ENCODE results near the gene RALGAPA2.

RALGAPA2 gene

DNA sequence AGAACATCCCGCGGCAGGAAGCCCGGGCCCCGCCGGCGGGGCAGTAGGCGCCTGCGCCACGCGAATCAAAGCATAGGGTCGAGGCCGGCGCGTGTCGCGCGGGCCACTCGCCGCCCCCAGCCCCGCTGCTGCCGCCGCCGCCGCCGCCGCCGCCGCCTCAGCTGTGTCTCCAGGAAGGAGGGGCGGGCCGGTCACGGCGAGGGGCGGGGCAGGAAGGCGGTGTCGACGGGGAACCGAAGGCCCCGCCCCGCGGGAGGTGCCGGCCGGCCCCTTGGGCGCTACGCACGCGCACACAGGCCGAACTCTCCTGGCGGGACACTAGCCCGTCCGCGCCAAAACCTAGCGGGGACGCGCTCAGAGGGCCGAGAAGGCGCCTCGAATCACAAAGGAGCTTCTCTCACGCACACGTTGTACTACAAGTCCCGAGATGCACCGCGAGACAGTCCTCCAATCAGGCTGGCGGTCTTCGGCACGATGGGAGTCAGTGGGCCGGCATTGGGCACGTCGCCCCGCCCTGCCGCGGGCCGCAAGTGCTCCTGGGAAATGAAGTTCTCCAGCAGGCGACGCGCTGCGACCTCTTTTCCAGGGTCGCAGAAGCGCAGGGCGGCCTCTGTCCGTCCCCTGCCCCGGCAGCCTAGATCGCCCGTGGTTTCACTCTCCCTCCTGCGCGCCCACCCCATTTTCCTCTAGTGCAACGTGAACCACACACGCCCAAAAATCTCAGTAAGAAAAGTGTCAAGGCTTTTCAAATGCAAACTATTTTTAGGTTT is at the start of gene RALGAPA2:
Gene RALGAPA2 (minus strand): TSS at position 171 of the 770 bp plus-strand sequence. CDS start 164 bp downstream, at position 7.
- DNase-seq (ENCODE audit: low read depth, low spot score) = peak; percentile 92
- H3K27ac ChIP-seq (ENCODE audit: low read length) = no peak within 1 kb of the TSS
- no peaks in the 10 kb centered on the region for H3K27me3 ChIP-seq (ENCODE audit: control insufficient read depth, insufficient read depth, low read length)
- no peaks in the 10 kb centered on the region for H3K4me1 ChIP-seq (ENCODE audit: control insufficient read depth, insufficient read depth, low read length)
- no peaks in the 10 kb centered on the region for H3K36me3 ChIP-seq (ENCODE audit: control insufficient read depth, insufficient read depth, low read length)
- no CpG with 5 or more reads among the region's 87 CpGs for WGBS (ENCODE audit: insufficient coverage, insufficient read length)
- H3K9me3 ChIP-seq (ENCODE audit: control insufficient read depth, insufficient read depth, low read length) = no peaks in the 10 kb centered on the region
- peak within 1 kb of the TSS; percentile 88 for H3K4me3 ChIP-seq (ENCODE audit: low read length)

DNA sequence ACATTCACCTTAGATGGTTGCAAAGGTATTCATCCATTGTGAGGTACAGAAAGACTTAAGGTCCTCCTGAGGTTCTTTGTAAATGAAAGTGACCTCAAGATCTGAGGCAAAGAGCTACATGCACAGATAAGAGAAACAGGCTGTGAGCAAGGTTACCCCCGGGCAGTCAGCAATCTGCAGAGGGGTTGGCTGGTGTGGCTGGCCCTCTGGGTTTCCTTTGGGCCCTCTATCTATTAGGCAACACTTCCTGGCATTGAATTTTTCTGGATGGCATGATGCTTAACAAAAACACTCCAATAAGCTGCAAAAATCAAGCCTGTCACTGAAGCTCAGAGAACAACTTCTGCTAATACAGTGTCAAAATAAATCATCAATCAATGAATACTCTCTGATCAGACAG is 48.9 kb upstream of the RALGAPA2 start:
- Histone ChIP-seq H3K27me3 (ENCODE audit: control insufficient read depth, insufficient read depth, low read length) (no peaks in the 10 kb centered on the region), H3K4me3 (ENCODE audit: low read length) (no peak overlapping the region), H3K27ac (ENCODE audit: low read length) (no peak overlapping the region), H3K9me3 (ENCODE audit: control insufficient read depth, insufficient read depth, low read length) (no peaks in the 10 kb centered on the region), H3K4me1 (ENCODE audit: control insufficient read depth, insufficient read depth, low read length) (no peaks in the 10 kb centered on the region), H3K36me3 (ENCODE audit: control insufficient read depth, insufficient read depth, low read length) (no peaks in the 10 kb centered on the region)
- DNase-seq (ENCODE audit: low read depth, low spot score) = no peak
- no CpG with 5 or more reads among the region's 1 CpG for WGBS (ENCODE audit: insufficient coverage, insufficient read length)

DNA sequence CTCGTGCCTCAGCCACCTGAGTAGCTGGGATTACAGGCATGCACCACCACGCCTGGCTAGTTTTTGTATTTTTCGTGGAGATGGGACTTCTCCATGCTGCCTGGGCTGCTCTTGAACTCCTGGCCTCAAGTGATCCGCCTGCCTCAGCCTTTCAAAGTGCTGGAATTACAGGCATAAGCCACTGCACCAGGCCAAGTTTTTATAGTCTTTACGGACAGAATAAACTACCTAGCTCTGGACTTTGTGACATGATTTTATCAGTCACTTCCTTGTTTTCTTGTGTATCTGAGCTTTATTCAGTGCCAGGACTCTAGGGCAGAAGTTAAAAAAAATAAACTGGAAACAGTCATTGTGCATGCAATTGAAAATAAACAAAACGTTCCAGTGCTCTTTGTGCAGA is 46.7 kb upstream of the RALGAPA2 start:
- H3K36me3 ChIP-seq (ENCODE audit: control insufficient read depth, insufficient read depth, low read length) = no peaks in the 10 kb centered on the region

DNA sequence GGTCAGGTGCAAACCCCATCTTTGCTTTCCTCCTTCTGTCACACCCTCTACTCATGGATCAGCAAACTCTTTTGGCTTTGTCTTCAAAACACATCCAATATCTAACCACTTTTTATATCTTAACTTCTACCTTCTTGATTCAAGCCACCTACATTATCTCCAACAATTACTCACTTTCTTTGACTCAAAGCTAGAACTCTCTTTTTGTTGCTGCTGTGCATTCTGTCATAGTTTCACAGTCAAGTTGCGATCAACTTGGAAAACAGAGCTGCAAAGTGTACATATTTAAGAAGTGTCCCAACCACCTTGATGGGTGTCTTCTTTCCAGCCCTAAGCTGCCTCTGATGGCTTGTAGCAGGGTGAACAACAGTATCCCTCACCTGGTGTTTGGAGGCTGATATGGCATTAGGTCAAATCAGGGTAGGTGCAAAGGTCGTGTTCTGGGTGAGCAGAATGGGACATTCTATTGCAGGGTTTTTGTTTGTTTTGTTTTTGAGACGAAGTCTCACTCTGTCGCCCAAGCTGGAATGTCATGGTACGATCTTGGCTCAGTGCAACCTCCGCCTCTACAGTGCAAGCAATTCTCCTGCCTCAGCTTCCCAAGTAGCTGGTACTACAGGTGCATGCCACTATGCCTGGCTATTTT is 43.4 kb upstream of the RALGAPA2 start:
- DNase-seq (ENCODE audit: low read depth, low spot score) = no peak
- no peaks in the 10 kb centered on the region for H3K27me3 ChIP-seq (ENCODE audit: control insufficient read depth, insufficient read depth, low read length)
- no peak overlapping the region for H3K4me3 ChIP-seq (ENCODE audit: low read length)
- no peaks in the 10 kb centered on the region for H3K9me3 ChIP-seq (ENCODE audit: control insufficient read depth, insufficient read depth, low read length)
- WGBS (ENCODE audit: insufficient coverage, insufficient read length) = no CpG with 5 or more reads among the region's 6 CpGs
- H3K27ac ChIP-seq (ENCODE audit: low read length) = no peak overlapping the region
- no peaks in the 10 kb centered on the region for H3K4me1 ChIP-seq (ENCODE audit: control insufficient read depth, insufficient read depth, low read length)
- no peaks in the 10 kb centered on the region for H3K36me3 ChIP-seq (ENCODE audit: control insufficient read depth, insufficient read depth, low read length)

More for the DNA sequence above, 46.7 kb upstream of the RALGAPA2 start:
- no peaks in the 10 kb centered on the region for H3K4me1 ChIP-seq (ENCODE audit: control insufficient read depth, insufficient read depth, low read length)
- no peaks in the 10 kb centered on the region for H3K9me3 ChIP-seq (ENCODE audit: control insufficient read depth, insufficient read depth, low read length)
- WGBS (ENCODE audit: insufficient coverage, insufficient read length) = no CpG with 5 or more reads among the region's 6 CpGs
- no peak overlapping the region for H3K27ac ChIP-seq (ENCODE audit: low read length)
- no peak overlapping the region for H3K4me3 ChIP-seq (ENCODE audit: low read length)
- DNase-seq (ENCODE audit: low read depth, low spot score) = no peak
- H3K27me3 ChIP-seq (ENCODE audit: control insufficient read depth, insufficient read depth, low read length) = no peaks in the 10 kb centered on the region

DNA sequence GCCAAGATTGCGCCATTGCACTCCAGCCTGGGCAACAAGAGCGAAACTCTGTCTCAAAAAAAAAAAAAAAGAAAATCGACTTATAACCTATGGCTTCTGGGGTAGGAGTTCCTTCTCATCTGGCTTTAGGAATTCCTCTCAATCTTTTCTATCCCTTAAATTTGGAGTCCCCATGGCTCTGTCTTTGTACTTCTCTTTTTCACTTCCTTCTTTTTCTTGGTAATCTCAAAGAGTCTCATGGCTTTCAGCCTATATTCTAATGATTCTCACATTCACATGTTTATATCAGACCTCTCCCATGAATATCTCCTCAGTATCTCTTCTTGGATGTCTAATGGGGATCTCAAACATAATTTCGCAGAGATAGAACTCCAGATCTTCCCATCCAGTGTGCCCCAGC is 42.8 kb upstream of the RALGAPA2 start:
- WGBS (ENCODE audit: insufficient coverage, insufficient read length) = no CpG with 5 or more reads among the region's 4 CpGs
- DNase-seq (ENCODE audit: low read depth, low spot score) = no peak
- H3K4me1 ChIP-seq (ENCODE audit: control insufficient read depth, insufficient read depth, low read length) = no peaks in the 10 kb centered on the region
- H3K36me3 ChIP-seq (ENCODE audit: control insufficient read depth, insufficient read depth, low read length) = no peaks in the 10 kb centered on the region
- H3K4me3 ChIP-seq (ENCODE audit: low read length) = no peak overlapping the region
- H3K27ac ChIP-seq (ENCODE audit: low read length) = no peak overlapping the region
- no peaks in the 10 kb centered on the region for H3K27me3 ChIP-seq (ENCODE audit: control insufficient read depth, insufficient read depth, low read length)
- H3K9me3 ChIP-seq (ENCODE audit: control insufficient read depth, insufficient read depth, low read length) = no peaks in the 10 kb centered on the region

DNA sequence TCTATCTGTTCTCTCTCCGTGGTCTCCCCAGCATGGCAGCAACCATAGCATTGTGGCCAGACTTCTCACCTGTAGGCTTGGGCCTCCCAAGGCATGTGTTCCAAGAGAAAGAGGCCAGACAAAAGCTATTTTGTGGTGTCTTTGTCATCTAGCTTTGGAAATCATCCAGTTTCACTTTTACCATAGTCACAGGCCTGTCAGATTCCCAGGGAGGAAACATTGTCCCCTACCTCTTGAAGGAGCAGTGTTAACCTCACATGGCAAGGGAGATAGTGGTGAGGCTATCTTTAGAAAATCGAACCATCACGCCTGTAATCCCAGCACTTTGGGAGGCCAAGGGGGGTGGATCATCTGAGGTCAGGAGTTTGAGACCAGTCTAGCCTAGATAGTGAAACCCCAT is 42.3 kb upstream of the RALGAPA2 start:
- Histone ChIP-seq H3K27ac (ENCODE audit: low read length) (no peak overlapping the region), H3K4me1 (ENCODE audit: control insufficient read depth, insufficient read depth, low read length) (no peaks in the 10 kb centered on the region), H3K4me3 (ENCODE audit: low read length) (no peak overlapping the region), H3K9me3 (ENCODE audit: control insufficient read depth, insufficient read depth, low read length) (no peaks in the 10 kb centered on the region), H3K36me3 (ENCODE audit: control insufficient read depth, insufficient read depth, low read length) (no peaks in the 10 kb centered on the region), H3K27me3 (ENCODE audit: control insufficient read depth, insufficient read depth, low read length) (no peaks in the 10 kb centered on the region)
- no CpG with 5 or more reads among the region's 3 CpGs for WGBS (ENCODE audit: insufficient coverage, insufficient read length)
- DNase-seq (ENCODE audit: low read depth, low spot score) = no peak

DNA sequence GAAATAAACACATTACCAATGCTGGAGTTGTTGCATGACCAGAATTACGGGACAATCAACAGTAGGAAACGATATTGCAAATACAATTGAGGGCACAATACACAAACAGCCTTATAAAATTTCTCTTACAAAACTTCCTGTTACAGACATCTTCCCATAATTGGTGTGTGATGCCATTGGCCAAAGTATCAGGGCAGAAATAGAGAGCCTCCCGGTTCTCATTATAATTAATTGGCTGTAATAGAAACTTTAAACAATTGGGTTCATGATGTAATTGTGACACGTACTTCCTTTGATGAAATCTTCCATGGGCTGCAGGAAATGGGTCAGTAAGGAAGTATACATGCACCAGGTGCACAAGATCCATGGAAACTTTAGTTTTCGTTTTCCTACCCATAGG is 40.3 kb upstream of the RALGAPA2 start:
- Histone ChIP-seq H3K36me3 (ENCODE audit: control insufficient read depth, insufficient read depth, low read length) (no peaks in the 10 kb centered on the region), H3K27me3 (ENCODE audit: control insufficient read depth, insufficient read depth, low read length) (no peaks in the 10 kb centered on the region), H3K4me1 (ENCODE audit: control insufficient read depth, insufficient read depth, low read length) (no peaks in the 10 kb centered on the region), H3K27ac (ENCODE audit: low read length) (no peak overlapping the region), H3K9me3 (ENCODE audit: control insufficient read depth, insufficient read depth, low read length) (no peaks in the 10 kb centered on the region), H3K4me3 (ENCODE audit: low read length) (no peak overlapping the region)
- no CpG with 5 or more reads among the region's 5 CpGs for WGBS (ENCODE audit: insufficient coverage, insufficient read length)
- DNase-seq (ENCODE audit: low read depth, low spot score) = no peak

DNA sequence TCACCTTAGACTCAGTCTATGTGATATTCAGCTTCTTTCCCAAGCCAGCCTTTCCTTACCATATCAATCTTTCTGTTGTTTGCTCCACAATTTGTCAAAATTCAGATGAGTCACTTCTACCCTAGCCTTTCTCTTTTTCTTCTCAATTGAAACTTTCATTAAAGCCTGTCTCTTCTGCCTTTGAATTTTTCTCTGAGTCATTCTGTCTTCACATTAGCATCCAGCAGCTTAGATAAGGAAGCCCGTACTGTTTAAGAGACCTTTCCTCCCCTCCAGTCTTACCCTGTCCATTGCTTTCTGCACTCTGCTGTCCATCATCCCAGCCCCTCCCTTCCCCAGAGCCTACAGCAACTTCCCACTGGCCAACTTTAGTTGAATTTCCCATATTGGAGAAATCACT is 34.9 kb upstream of the RALGAPA2 start:
- peaks cover 4% of the 10 kb centered on the region; the same call in 1 of the 2 replicates for H3K4me1 ChIP-seq (ENCODE audit: control insufficient read depth, insufficient read depth, low read length)
- no peak overlapping the region for H3K27ac ChIP-seq (ENCODE audit: low read length)
- H3K9me3 ChIP-seq (ENCODE audit: control insufficient read depth, insufficient read depth, low read length) = no peaks in the 10 kb centered on the region
- no peaks in the 10 kb centered on the region for H3K27me3 ChIP-seq (ENCODE audit: control insufficient read depth, insufficient read depth, low read length)
- DNase-seq (ENCODE audit: low read depth, low spot score) = no peak
- no peak overlapping the region for H3K4me3 ChIP-seq (ENCODE audit: low read length)
- H3K36me3 ChIP-seq (ENCODE audit: control insufficient read depth, insufficient read depth, low read length) = no peaks in the 10 kb centered on the region
- no CpG with 5 or more reads among the region's 1 CpG for WGBS (ENCODE audit: insufficient coverage, insufficient read length)

DNA sequence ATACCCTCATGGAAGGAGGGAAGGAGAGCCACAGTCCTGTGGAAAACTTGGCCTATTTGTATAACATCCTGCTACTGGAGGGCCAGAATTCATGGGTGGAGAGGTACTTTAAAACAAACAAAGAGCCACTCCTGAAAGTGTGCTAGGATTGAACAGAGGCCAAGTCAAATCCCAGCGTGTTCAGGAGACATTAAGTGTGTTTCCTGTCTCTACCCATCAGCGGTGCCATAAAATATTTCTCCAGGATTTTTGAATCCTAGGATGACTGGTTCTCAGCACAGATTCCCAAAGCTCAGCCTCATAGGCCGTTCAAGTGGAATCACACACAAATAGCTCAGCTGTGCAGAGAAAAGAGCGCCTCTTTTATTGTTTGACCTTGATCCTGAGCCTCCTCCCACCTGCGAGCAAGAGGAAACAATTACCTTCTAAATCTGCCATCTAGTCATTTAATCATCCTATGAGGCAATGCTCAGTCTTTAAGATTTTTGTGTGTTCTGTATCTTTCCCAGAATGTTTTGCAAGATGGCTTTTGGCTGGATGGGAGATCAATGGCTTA is 31.8 kb upstream of the RALGAPA2 start:
- no peak for DNase-seq (ENCODE audit: low read depth, low spot score)
- no peaks in the 10 kb centered on the region for H3K9me3 ChIP-seq (ENCODE audit: control insufficient read depth, insufficient read depth, low read length)
- no peaks in the 10 kb centered on the region for H3K27me3 ChIP-seq (ENCODE audit: control insufficient read depth, insufficient read depth, low read length)
- WGBS (ENCODE audit: insufficient coverage, insufficient read length) = no CpG with 5 or more reads among the region's 5 CpGs
- H3K27ac ChIP-seq (ENCODE audit: low read length) = no peak overlapping the region
- H3K36me3 ChIP-seq (ENCODE audit: control insufficient read depth, insufficient read depth, low read length) = no peaks in the 10 kb centered on the region
- peaks cover 4% of the 10 kb centered on the region; the same call in 1 of the 2 replicates for H3K4me1 ChIP-seq (ENCODE audit: control insufficient read depth, insufficient read depth, low read length)
- H3K4me3 ChIP-seq (ENCODE audit: low read length) = no peak overlapping the region

DNA sequence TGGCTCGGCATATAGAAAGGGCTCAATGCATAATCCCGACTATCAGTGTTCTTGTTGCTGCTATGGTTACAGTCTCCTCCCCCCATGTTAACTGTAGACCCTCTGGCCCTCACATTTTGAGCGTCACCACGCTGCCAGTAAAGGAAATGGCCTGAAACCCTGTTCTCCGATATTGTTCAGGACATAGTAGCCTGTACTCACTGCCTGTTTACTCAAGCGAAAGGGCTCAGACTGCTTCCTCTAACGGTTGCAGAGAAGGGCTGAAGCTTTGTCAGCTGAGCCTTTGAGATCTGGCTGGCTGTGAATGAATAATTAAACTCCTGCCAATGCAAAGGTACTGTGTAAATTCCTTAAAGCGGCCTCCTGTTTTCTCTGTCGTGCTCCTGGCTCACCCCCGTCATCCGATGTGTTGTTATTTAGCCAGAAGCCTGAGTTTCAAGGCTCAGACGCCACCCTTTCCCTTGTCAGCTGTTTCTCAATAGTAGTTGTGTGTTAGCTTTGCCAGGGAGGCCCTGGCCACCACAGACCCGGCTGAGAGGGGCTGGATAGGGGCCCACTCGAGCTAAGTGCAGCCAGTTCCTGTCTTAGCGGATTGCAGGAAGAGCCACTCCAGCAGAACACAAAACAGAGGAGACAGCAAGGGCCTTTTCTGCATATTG is 31.2 kb upstream of the RALGAPA2 start:
- Histone ChIP-seq H3K27me3 (ENCODE audit: control insufficient read depth, insufficient read depth, low read length) (no peaks in the 10 kb centered on the region), H3K4me1 (ENCODE audit: control insufficient read depth, insufficient read depth, low read length) (peaks cover 4% of the 10 kb centered on the region; the same call in 1 of the 2 replicates), H3K36me3 (ENCODE audit: control insufficient read depth, insufficient read depth, low read length) (no peaks in the 10 kb centered on the region), H3K27ac (ENCODE audit: low read length) (no peak overlapping the region), H3K4me3 (ENCODE audit: low read length) (no peak overlapping the region), H3K9me3 (ENCODE audit: control insufficient read depth, insufficient read depth, low read length) (no peaks in the 10 kb centered on the region)
- WGBS (ENCODE audit: insufficient coverage, insufficient read length) = no CpG with 5 or more reads among the region's 15 CpGs
- no peak for DNase-seq (ENCODE audit: low read depth, low spot score)
